ENCODE results near the gene RHOT2.

Gene RHOT2

DNA sequence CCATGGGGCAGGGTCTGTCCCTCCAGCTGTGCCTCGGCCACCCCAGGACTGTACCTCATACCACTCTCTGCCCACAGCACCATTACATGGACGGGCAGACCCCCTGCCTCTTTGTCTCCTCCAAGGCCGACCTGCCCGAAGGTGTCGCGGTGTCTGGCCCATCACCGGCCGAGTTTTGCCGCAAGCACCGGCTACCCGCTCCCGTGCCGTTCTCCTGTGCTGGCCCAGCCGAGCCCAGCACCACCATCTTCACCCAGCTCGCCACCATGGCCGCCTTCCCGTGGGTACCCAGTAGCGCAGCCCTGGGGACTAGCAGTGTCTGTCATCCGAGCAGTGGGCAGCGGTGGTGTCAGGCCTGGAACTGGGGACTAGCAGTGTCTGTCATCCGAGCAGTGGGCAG, 4.9 kb downstream of the RHOT2 start:
- POLR2A ChIA-PET = interaction anchor here (0.6 to 2.1 kb wide), 5 partner anchors 8 to 289 kb away, joined by 3 to 9 read pairs (median 3); partner anchors contain the start of gene STUB1
- no peak for DNase-seq (ENCODE audit: extremely low spot score)
- CTCF ChIA-PET = no interaction called here
- no peak for TF ChIP-seq FOXA1 (IDR thresholded peaks at IDR 0.05)
- TF ChIP-seq ZNF384 (IDR thresholded peaks at IDR 0.05) = no peak
- TF ChIP-seq ARNT (IDR thresholded peaks at IDR 0.05) = no peak

DNA sequence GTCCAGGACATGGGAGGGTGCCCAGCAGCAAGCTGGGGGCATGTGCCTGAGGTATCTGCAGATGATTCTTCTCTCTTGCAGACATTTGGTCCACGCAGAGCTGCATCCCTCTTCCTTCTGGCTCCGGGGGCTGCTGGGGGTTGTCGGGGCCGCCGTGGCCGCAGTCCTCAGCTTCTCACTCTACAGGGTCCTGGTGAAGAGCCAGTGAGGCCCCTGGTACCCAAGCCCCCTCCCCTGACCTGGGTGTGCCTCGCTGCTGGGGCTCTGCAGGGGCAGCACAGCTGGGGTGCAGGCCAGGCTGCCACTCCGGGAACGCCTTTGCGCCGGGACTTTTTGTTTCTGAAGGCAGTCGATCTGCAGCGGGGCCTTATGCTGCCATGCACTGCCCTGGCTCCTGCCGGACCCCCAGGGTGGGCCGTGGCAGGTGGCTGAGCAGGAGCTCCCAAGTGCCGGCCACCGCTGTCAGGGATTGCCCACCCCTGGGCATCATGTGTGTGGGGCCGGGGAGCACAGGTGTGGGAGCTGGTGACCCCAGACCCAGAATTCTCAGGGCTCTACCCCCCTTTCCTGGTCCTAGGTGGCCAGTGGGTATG, 5.6 kb downstream of the RHOT2 start:
- TF ChIP-seq SUZ12 (IDR thresholded peaks at IDR 0.05) (no peak), SP1 (IDR thresholded peaks at IDR 0.05) (no peak), FOXA1 (IDR thresholded peaks at IDR 0.05) (no peak), BHLHE40 (IDR thresholded peaks at IDR 0.05; ENCODE audit: borderline replicate concordance) (no peak), FOXM1 (IDR thresholded peaks at IDR 0.05; ENCODE audit: borderline replicate concordance) (no peak), ARNT (IDR thresholded peaks at IDR 0.05) (no peak), L3MBTL2 (conservative IDR thresholded peaks at IDR 0.05) (no peak), TARDBP (IDR thresholded peaks at IDR 0.05) (no peak), LEF1 (IDR thresholded peaks at IDR 0.05; ENCODE audit: borderline replicate concordance) (no peak)
- TF ChIP-seq, protein P1, sequence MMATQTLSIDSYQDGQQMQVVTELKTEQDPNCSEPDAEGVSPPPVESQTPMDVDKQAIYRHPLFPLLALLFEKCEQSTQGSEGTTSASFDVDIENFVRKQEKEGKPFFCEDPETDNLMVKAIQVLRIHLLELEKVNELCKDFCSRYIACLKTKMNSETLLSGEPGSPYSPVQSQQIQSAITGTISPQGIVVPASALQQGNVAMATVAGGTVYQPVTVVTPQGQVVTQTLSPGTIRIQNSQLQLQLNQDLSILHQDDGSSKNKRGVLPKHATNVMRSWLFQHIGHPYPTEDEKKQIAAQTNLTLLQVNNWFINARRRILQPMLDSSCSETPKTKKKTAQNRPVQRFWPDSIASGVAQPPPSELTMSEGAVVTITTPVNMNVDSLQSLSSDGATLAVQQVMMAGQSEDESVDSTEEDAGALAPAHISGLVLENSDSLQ (IDR thresholded peaks at IDR 0.05) = no peak
- no peak for DNase-seq (ENCODE audit: extremely low spot score)
- ChIA-PET POLR2A (interaction anchor here (0.6 to 2.1 kb wide), 5 partner anchors 8 to 289 kb away, joined by 3 to 9 read pairs (median 3); partner anchors contain the start of gene STUB1), CTCF (no interaction called here)

DNA sequence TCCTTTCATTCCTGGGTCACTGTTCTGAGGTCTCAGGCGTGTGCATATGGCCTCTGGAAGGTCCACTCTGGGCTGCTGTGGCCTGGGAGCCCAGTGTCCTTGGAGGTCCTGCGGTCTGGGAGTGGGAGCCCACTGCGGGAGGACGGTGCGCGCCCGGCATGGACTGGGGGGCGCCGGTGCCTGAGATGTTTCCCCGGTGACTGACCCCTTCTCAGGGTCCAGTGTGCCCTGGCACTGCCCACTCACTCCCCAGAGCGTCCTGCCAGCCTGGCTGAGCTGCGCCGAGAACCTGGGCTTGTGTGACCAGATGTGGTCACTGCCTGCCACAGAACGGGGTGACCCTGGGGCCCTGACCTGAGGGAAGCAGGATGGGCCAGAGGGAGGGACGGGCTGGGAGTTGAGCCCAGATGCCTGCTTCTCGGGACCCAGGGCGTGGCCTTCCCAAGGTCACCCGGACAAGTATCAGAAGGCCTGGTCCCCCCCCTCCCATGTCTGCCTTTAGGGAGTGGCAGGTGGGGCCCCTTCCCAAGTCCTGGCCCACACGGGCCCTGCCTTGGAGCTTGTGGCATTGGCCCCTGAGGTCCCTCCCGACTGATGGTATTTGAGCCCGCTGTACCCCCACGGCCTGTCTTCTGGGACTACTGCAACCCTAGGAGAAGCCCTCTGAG, 6.4 kb downstream of the RHOT2 start:
- DNase-seq (ENCODE audit: extremely low spot score) = no peak
- TF ChIP-seq BHLHE40 (IDR thresholded peaks at IDR 0.05; ENCODE audit: borderline replicate concordance) = no peak
- no peak for TF ChIP-seq ELF4 (IDR thresholded peaks at IDR 0.05)
- no peak for TF ChIP-seq ARNT (IDR thresholded peaks at IDR 0.05)
- no peak for TF ChIP-seq LEF1 (IDR thresholded peaks at IDR 0.05; ENCODE audit: borderline replicate concordance)
- no peak for TF ChIP-seq SP1 (IDR thresholded peaks at IDR 0.05)
- no peak for TF ChIP-seq NFRKB (IDR thresholded peaks at IDR 0.05)
- no peak for TF ChIP-seq CTBP1 (IDR thresholded peaks at IDR 0.05; ENCODE audit: borderline replicate concordance)
- no peak for TF ChIP-seq FOXK2 (IDR thresholded peaks at IDR 0.05)
- no peak for TF ChIP-seq ZNF384 (IDR thresholded peaks at IDR 0.05)
- TF ChIP-seq, protein P1 (IDR thresholded peaks at IDR 0.05) = no peak
- TF ChIP-seq FOXM1 (IDR thresholded peaks at IDR 0.05; ENCODE audit: borderline replicate concordance) = no peak
- no peak for TF ChIP-seq SUZ12 (IDR thresholded peaks at IDR 0.05)
- no peak for TF ChIP-seq FOXA1 (IDR thresholded peaks at IDR 0.05)
- no peak for TF ChIP-seq TARDBP (IDR thresholded peaks at IDR 0.05)
- TF ChIP-seq HDGF (IDR thresholded peaks at IDR 0.05; ENCODE audit: borderline replicate concordance) = no peak
- TF ChIP-seq L3MBTL2 (conservative IDR thresholded peaks at IDR 0.05) = no peak
- ChIA-PET POLR2A (interaction anchor here (0.6 to 2.2 kb wide), 2 partner anchors 10 to 15 kb away, joined by 3 to 6 read pairs; partner anchors contain the start of gene JMJD8), CTCF (no interaction called here)

DNA sequence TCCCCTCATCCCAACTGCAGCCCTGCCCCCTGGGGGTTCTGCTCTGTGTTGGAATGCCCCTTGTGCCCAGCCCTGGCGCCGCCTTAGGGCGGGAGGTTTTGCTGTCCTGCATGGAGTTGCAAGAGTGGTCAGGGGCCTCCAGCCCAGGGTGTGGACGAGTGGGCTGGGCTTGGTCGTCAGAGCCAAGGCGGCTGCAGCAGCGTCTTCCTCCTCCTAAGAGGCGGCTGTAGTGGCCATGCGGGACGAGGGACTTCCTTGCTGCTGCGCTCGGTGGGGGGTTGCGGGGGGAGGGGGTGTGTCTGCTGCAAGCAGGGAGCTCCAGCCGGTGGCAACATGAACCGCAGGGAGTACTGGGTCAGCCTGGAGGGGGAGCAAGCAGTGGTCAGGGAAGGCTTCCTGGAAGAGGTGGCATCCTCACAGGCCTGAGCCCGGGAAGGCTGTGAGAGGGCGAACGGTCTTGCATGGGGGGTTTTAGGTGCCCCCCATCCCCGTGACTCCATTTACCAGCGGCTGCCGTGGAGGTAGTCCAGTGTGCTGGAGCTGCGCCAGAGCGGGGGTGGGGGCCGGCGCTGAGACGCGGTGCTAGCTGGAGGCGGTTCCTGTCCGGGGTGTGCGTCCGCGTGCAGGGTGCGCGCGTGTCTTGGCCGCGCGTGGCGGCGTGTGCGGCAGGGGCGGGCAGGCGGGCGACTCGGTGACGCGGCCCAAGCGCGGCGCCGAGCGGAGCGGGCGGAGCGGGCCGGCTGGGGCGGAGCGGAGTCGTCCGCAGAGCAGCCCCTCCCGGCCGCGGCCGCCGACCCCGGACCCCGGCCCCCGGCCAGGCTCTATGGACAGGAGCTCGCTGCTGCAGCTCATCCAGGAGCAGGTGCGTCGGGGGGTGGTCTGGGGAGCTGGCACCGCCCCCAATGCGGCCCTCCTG, 7.3 kb downstream of the RHOT2 start, which contains the start of gene RHBDL1:
Gene RHBDL1 (plus strand): TSS at position 704 of the 916 bp plus-strand sequence. CDS start 120 bp downstream, at position 824.
- ChIA-PET POLR2A (interaction anchor here (0.6 to 2.2 kb wide), 2 partner anchors 9 to 16 kb away, joined by 3 to 6 read pairs; partner anchors contain the start of gene JMJD8), CTCF (interaction anchor here (1.2 kb wide), 1 partner anchor 27 kb away, joined by 4 read pairs; the partner anchor contains the start of gene WDR90)
- TF ChIP-seq FOXK2 (IDR thresholded peaks at IDR 0.05) = no peak
- no peak for TF ChIP-seq ARNT (IDR thresholded peaks at IDR 0.05)
- no peak for TF ChIP-seq SUZ12 (IDR thresholded peaks at IDR 0.05)
- TF ChIP-seq TARDBP (IDR thresholded peaks at IDR 0.05) = no peak
- no peak for TF ChIP-seq FOXM1 (IDR thresholded peaks at IDR 0.05; ENCODE audit: borderline replicate concordance)
- no peak for TF ChIP-seq ZNF384 (IDR thresholded peaks at IDR 0.05)
- no peak for TF ChIP-seq HDGF (IDR thresholded peaks at IDR 0.05; ENCODE audit: borderline replicate concordance)
- TF ChIP-seq, protein P1 (IDR thresholded peaks at IDR 0.05) = no peak
- TF ChIP-seq L3MBTL2 (conservative IDR thresholded peaks at IDR 0.05) = no peak
- no peak for TF ChIP-seq NFRKB (IDR thresholded peaks at IDR 0.05)
- no peak for TF ChIP-seq SP1 (IDR thresholded peaks at IDR 0.05)
- no peak for TF ChIP-seq CTBP1 (IDR thresholded peaks at IDR 0.05; ENCODE audit: borderline replicate concordance)
- no peak for TF ChIP-seq LEF1 (IDR thresholded peaks at IDR 0.05; ENCODE audit: borderline replicate concordance)
- no peak for TF ChIP-seq FOXA1 (IDR thresholded peaks at IDR 0.05)
- no peak for TF ChIP-seq ELF4 (IDR thresholded peaks at IDR 0.05)
- no peak for TF ChIP-seq BHLHE40 (IDR thresholded peaks at IDR 0.05; ENCODE audit: borderline replicate concordance)
- DNase-seq (ENCODE audit: extremely low spot score) = peak; percentile 40

Measured in HEK293T (cell line).